CD4-positive, alpha-beta T cell treated with Interleukin-12 subunit alpha and Interleukin-12 subunit beta, for 1 hour (primary cell): Measurements from ENCODE around the gene C10orf90.

Experiments
- DNase-seq: peaks from one replicate; pipeline ENCODE4 v3.0.0-alpha.2; 2020

Gene C10orf90, protein sequence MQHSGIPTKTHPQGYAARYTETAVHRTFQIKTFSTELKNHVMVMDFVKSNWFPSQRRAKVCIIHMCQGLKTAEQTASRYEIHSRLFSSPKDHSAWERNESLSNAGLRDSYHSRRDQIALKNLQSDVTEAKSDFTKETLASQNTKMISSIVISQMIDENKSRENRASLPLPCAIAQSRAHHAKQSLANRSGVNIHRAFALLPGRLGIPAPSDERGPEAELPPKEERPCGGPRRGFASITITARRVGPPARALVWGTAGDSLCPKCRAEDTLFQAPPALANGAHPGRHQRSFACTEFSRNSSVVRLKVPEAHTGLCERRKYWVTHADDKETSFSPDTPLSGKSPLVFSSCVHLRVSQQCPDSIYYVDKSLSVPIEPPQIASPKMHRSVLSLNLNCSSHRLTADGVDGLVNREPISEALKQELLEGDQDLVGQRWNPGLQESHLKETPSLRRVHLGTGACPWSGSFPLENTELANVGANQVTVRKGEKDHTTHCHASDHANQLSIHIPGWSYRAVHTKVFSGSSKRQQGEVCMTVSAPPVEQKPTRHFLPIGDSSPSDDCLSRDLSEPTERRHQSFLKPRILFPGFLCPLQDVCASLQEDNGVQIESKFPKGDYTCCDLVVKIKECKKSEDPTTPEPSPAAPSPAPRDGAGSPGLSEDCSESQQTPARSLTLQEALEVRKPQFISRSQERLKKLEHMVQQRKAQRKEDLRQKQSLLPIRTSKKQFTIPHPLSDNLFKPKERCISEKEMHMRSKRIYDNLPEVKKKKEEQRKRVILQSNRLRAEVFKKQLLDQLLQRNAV

DNA sequence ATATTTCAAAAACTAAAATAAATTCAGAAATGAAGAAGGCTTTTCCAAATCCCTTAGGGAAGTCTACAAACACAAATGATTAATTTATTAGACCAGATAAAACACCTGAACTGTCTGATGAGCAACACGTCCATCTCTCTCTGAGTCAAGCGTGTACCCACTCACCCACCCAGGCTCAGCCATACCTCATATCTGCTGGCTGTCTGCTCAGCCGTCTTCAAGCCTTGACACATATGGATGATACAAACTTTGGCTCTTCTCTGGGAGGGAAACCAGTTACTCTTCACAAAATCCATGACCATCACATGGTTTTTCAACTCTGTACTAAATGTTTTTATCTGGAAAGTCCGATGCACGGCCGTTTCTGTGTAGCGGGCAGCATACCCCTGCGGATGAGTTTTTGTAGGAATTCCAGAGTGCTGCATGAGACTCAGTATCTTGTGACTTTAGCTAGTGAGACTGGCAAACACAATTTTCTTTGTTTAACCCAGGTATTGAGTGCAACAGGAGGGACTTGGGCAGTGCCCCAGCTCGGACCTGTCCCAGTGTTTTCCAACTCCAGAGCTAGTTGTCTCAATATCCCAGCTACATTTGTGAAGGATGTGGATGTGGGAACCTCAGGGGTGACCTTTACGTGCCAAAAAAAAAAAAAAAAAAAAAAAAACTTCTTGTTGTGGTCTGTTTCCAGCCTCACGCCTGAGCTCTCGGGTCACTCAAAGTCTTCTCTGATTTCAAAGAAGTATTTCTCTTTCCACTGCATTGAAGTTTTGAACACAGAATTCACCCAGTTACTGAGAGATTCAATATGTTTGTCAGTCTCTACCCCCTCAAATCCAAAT is at the start of gene C10orf90:
C10orf90 (minus strand) TSS at position 638 of the 839 bp plus-strand sequence; CDS start at position 425, 213 bp downstream.
- DNase-seq: no peak

DNA sequence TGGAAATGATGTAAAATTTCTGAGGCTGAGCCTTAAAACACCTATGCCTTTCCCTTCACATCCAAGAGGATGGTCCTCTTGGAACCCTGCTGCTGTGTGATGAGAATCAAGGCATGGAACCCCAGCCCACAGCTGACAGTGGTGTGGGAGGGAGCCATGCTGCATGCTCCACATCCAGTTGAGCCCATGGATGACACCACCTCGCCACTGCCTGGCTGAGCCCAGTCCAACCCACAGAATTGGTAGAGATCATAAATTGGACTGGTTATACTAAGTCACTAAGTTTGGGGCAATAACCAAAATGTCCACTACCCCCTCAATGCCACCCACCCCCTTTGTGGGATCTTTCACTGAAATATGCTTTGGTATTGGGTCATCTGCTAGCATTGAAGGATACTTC is 45.9 kb upstream of the C10orf90 start:
- DNase-seq: no peak

DNA sequence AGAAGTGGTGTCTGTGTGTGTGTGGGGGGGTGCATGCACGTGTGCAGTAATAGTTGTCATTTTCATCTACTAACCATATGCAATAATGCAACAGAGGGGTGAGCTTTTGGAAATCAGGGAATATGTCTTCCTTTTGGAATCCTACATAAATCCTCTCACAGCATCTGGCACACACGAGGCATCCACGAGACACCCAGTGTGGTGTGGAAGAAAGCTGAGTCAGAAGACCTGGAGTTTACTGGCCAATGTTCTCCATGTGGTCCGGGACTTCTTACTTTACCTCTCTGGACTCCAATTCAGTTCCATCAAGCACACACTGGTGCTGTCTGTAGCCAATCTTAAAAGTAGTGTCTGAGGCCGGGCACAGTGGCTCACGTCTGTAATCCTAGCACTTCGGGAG is 43.1 kb upstream of the C10orf90 start:
- no peak for DNase-seq

DNA sequence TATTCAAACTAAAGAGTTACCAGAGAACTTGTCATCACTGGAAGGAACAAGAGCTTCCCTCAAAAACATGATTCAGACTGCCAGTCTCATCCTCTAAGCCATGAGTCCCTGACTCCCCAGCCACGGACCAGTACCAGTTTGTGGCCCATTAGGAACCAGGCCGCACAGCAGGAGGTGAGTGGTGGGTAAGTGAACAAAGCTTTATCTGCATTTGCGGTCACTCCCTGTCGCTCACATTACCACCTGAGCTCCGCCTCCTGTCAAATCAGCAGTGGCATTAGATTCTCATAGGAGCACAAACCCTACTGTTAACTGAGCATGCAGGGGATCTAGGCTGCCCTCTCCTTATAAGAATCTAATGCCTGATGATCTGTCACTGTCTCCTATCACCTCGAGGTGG is 42.2 kb upstream of the C10orf90 start:
- DNase-seq: no peak

DNA sequence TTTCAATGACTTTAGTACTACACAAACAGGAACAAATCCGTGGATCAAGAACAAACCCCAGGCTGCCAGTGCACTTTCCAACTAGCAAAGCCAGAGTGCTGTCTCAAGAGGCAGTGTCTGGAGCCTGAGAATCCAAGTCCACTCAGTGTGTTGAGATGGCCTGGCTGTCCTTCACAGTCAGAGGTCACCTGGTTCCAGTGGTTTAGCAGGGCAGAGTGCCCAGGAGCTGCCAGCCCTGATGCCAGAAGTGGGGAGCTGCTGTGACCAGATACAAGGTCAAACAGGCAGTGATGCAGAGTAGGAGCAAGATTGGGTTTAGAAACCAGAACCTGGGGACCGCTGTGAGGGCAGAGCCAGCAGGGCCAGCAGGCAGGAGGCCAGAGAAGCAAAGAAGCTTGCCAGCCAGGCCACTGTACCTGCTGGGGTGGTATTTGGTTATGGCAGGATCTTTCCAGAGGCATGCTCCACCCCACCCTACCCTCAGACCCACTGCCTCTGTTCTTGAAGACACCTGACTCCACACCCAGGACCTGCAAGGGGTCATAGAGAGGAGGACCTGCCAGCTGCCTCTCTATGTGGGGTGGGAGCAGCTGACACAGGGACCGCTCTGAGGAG is 35.6 kb upstream of the C10orf90 start:
- no peak for DNase-seq

DNA sequence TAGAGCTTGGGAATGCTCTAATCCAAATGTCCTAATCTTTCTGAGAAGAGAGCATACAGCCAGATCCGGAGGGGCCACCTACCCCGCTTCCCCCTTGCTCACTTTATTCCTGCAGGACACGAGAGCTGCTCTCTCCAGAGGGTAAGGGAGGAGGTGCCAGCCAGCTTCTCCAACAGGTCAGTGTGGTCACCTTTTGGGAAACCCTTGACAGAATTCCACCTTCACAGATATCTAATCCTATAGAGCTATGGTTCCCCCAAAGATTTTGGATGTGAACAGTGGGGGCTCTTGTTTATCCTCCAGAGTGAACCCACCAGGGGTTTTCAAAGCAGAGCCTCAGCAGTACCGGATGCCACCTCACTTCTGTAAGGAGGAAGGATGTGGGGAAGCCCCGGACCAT is 34.6 kb upstream of the C10orf90 start:
- no peak for DNase-seq

DNA sequence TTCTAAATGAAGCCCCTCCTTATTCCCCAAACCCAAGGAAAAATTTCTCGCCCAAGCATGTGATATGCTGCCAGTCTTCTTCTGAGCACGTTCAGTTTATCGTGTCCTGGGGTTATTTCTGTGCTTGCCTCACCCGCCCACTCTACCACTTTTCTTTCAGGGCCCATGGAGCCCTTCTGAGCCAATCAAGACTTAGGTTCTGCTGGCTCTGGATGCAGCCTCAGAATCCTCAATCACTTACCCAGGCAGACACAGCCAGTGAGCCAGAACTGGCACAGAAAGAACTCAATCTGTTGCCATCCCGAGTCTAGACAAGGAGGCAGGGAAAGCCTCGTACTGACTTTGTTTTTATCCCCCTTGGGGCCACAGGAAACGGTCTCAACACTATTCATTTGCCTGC is 34.2 kb upstream of the C10orf90 start:
- no peak for DNase-seq

DNA sequence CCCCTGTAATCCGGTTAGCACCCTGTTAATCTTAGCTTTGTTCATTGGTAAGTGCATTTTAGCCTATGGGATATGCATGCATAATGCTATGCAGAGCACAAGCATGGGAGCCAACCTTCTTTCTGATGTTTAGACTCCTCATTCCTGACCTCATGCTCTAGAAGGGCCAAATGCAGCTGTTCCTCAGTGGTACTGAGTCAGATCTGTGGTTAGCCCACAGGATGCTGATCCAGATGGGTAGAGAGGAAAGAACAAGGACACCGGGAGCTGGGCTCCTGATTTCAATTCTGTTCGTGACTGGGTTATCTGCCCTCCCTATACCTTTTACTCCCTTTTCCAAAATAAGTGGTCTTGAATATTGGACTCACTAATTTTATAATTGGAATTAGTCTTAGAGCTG is 31.7 kb upstream of the C10orf90 start:
- DNase-seq: no peak

DNA sequence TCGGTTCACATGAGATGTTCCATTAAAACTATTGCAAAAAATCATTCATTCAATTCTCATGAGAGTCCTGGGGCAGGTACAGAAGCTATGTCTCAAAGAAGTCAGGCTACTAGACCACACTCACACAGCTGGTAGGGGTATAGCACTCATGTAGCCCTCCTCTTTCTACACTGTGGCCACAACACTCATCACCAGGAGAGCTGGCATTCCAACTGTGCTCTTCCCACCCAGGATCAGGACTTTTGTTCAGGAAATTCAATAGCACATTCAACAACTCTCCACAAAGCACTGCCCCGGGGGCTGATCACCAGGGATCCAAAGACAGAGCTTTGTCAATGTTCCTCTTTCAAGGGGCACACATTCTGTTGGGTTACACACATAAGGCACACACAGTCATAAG is 31.0 kb upstream of the C10orf90 start:
- DNase-seq: no peak

DNA sequence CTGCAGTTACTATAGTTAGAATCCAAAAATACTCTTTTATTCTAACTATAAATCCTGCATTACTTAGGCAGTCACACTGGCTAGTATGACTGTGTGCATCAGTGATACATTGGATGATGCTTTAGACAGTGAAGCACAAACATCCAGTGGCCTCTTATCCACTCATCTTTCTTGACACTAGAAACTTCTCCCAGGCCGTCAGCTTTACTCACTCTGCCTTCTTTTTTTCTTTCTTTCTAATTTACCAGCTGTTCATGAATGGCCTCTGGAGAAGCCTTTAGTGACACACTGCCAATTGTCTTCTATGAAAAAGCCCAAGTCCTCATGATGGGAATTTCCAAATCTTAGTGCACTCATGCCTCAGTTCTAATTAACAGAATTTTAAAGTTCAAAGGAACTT is 26.2 kb upstream of the C10orf90 start:
- no peak for DNase-seq

DNA sequence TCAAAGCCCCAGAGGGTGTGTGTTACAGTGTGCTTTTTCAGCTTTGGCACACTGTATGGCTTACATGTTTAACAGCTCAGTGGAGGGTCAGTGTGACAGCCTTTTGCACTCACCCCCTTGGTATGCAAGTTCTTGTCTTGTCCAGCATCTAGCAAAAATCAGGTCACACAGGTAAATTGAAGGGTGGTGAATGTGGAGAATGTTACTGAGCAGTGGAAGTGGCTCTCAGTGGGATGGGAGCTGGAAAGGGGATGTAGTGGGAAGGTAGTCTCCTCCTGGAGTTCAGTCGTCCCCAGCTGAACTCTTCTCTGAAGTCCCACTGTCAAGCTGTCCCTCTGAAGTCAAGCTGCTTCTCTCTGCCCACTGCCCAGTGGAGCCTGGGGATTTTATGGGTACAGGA is 21.0 kb upstream of the C10orf90 start:
- no peak for DNase-seq

DNA sequence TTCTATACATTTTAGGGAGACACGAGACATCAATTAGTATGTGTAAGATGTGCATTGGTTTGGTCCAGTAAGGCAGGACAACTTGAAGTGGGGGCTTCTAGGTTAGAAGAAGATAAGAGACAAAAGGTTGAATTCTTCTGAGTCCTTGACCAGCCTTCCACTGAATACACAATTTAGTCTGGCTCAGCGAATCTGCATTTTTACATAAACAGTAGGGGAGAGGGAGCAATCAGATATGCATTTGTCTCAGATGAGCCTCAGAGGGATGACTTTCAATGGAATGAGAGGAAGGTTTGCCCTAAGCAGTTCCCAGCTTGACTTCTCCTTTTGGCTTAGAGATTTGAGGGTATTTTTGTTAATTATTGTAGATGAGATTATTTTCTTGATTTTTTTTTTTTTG is 20.0 kb upstream of the C10orf90 start:
- no peak for DNase-seq

DNA sequence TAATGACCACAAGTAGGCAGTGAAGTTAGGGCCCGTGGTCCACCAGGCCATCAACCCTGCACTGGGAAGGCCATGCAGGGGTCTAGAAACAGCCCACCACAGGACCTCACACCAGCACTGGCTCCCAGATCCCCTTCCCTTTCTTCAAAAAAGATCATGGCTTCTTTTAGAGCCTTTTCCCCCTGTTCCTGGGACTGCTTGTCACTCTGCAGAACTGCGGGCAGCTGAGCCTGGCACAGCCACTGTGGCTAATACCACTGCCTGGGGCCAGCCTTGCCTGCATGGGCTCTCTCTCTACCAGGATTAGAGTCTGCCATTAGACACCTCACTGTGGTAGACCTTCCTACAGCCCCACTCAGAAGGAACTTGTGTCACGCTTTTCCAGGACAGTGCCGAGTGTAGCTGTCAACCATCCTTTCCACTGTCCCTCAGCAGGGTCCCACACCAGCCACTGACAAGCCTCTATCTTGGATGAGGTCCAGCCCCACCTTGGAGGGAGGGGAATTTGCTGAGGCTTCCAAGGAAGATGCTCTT is 19.0 kb upstream of the C10orf90 start:
- no peak for DNase-seq

DNA sequence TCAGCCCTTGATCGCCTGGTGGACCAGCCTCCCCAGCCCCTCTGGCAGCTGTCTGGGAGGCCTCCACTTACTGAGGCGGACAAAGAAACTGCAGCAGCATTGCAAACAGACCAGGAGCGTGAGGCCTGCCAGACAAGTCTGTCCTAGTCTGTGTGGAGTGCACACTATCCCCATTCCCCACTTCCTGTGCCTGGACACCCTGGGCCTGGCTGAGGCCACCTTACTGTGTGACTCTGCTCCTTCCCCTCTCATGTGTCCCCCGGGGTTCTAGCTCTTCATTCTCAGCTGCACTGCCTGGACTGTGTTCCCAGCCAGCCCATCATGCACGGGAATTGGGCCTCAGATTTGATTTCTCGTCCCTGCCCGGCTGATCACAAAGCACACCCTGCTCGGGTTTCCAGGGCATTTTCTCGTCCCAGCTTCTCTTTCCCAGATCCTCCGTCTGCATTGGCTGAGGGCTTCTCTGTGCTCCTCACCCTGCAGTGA is 16.7 kb upstream of the C10orf90 start:
- DNase-seq: no peak

DNA sequence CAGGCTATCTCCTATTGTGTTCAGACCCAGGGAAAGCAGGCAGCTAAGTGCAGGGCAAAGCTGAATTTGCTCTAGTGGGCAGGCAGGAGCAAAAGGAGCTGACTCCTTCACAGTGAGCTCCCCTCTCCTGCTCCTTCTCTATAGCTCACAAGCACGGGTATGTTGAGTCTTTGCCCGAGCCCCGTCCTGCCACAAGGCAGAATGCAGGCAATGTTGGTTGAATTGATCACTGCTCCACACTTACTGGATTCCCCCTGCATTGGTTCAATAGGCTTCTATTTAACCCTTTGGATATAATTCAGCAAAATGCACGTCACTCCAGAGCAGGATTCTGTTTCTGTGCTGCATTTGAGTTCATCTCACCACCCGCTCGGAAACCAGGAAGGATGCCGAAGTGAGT is 16.2 kb upstream of the C10orf90 start:
- no peak for DNase-seq

DNA sequence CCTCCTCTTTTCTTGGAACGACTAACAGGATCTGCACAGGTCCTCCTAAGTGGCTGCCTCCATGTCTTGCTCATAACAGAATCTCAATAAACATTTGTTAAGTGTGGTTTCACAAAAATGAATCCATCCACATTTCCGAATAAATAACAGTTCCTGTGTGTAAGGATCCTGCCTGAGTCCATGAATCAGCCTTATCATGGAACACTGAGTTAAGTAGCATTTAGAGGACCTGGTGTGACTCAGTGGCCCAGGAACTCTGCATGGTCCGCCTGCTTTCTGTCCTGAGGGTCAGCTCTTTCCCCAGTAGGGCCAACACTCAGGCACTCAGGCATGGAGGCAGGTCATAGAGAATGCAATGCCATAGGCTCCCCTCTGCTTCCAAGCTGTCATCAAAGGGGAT is 15.8 kb upstream of the C10orf90 start:
- DNase-seq: no peak

DNA sequence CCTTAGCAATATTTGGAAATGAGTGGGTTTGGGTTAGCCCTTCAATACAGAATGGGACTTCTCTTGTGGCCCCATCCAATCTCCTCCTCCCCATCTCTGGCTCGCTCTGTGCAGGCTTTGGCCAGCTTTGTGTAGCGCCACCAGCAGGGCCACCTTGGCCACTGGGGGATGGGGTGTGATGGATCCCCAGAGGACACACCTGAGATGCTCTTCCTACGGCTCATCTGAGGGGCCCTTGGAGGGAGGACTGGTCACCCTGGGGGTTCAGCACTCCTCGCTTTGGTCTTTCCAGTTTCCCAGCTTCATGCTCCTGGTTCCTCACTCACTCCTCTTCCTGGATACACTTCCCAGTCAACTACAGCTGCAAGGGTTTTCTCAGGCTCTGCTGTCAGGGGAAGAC is 15.3 kb upstream of the C10orf90 start:
- no peak for DNase-seq

DNA sequence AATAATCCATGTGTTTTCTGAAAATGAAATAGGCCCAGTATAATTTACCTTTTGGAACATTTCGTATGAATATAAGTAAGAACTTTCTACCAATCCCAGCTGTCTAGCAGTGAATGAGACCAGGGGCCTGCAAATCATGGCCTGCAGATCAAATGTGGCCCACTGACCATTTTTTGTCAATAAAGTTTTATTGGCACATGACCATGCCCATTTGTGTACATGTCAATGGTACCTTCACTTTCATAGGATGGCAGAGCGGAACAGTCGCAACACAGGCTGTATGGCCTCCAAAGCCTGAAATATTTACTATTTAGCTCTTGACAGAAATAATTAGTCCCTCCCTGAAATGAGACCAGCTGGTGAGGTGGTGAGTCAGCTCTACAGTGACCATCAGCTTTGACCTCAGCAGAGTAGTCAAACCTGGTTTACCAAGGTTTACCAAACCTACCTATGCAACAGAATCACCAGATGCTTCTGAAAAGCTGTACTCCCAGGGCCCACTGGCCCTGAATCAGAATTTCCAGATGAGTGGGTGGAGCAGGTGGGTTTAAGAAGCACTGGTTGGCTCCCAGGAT is 13.8 kb upstream of the C10orf90 start:
- DNase-seq: no peak

DNA sequence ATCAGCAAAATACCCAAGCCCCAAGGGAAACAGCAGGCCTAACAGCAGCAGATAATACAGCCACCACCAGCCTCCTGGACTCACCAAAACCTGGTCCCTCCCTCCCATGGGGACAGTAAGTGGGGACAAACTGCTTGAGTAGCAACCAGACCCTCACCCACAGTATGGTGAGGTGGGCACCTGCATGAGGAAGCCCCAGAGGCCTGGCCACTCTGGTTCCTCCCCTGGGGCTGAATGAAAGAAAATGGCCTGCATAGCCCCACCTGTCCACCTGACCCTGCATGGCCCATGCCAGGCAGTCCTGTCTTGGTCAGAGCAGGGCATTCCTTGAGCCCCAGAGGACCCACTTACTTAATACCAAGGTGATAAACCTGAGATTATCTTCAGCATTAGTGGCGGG is 13.0 kb upstream of the C10orf90 start:
- DNase-seq: no peak

DNA sequence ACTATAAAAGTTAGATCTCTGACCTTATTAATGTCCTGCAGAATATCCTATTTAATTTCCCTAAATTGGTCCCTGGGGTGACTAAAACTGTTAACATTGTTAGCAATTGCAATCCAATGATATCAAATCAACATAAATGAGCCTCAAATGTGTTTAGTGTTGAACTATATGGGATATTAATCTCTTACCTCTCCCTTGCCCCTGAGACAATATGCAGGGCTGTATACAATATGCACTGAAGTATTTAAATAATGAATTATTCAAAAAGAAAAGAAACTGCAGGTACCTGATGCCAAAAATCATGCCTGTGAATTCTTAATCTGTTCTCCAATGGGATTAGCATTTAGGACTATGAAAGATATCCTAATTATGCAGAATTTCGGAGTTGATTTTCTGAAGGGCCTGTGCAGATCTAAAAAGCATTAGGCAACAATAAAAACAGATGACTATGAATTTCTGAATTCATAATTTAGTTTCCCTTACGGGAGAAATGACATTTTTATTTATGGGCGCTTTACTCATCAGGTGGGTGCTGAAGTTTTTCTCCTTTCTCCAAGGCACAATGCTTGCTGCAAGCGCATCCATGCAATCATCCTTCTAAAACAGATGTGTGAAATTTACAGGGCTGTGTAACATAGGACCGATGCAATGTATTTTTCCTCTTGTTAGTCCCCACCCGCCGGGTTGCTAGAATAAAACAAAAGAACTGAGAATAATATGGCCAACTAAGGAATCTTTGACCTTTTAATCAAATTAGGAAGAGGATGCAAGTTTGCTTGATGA is 5.4 kb upstream of the C10orf90 start:
- no peak for DNase-seq
